NCI-H146 (cell line): Measurements from ENCODE around the gene MIAT.
A peak's percentile ranks its signal among the peaks of the same experiment; 100 is the strongest.

ENCODE experiments used
- DNase-seq: peaks from one replicate; lab custom pipeline; 2025; lab: John Stamatoyannopoulos, UW

The MIAT gene

GRCh38 chr22:26632422-26633155, 24.8 kb upstream of the MIAT start:
- no peak for DNase-seq

- no peak for DNase-seq
These were observed 23.2 kb upstream of the MIAT start for GRCh38 chr22:26634189-26634588.

- DNase-seq, result no peak
These were observed 22.3 kb upstream of the MIAT start for GRCh38 chr22:26635117-26635516.

- DNase-seq, result no peak
These were observed 21.1 kb upstream of the MIAT start for GRCh38 chr22:26636296-26636695.

GRCh38 chr22:26642465-26643417, 14.6 kb upstream of the MIAT start:
- peak; percentile 37 for DNase-seq

- DNase-seq, result no peak
These were observed 13.8 kb upstream of the MIAT start for GRCh38 chr22:26643418-26644100.

- DNase-seq, result peak; percentile 59
These were observed 11.2 kb upstream of the MIAT start for GRCh38 chr22:26646158-26646557.

GRCh38 chr22:26648011-26648497, 9.3 kb upstream of the MIAT start:
- peak; percentile 99 for DNase-seq

GRCh38 chr22:26648528-26649388, 8.6 kb upstream of the MIAT start:
- peak; percentile 24 for DNase-seq

GRCh38 chr22:26650722-26651421, 6.5 kb upstream of the MIAT start:
- DNase-seq, result no peak

GRCh38 chr22:26651815-26652214, 5.6 kb upstream of the MIAT start:
- no peak for DNase-seq

- peak; percentile 31 for DNase-seq
These were observed 773 bp downstream of the MIAT start for GRCh38 chr22:26658161-26658560.

GRCh38 chr22:26658671-26659478, 1.5 kb downstream of the MIAT start:
- DNase-seq, result peak; percentile 89

GRCh38 chr22:26660356-26660755, 3.0 kb downstream of the MIAT start:
- no peak for DNase-seq

- peak; percentile 52 for DNase-seq
These were observed 3.7 kb downstream of the MIAT start for GRCh38 chr22:26660961-26661578.

- DNase-seq, result no peak
These were observed 4.8 kb downstream of the MIAT start for GRCh38 chr22:26662160-26662559.

GRCh38 chr22:26663374-26663923, 6.1 kb downstream of the MIAT start:
- DNase-seq, result no peak

- DNase-seq, result no peak
These were observed 8.4 kb downstream of the MIAT start for GRCh38 chr22:26665813-26666231.

GRCh38 chr22:26667140-26667539, 9.8 kb downstream of the MIAT start:
- DNase-seq, result no peak
